GM12873 (cell line): Measurements from ENCODE around the gene COL18A1.

ENCODE experiments used
- TF ChIP-seq, protein P1 (sequence below): IDR thresholded peaks from 2 replicates; pipeline ENCODE4 v1.5.1; 2012; ENCODE audit warnings: low read depth, mild to moderate bottlenecking, moderate library complexity, low read length, control low read depth; ENCODE audit not compliant: insufficient read depth; ENCODE audit errors: missing control alignments

COL18A1 gene

GRCh38 chr21:45537111-45537745, 132.3 kb downstream of the COL18A1 start:
- TF ChIP-seq, protein P1, sequence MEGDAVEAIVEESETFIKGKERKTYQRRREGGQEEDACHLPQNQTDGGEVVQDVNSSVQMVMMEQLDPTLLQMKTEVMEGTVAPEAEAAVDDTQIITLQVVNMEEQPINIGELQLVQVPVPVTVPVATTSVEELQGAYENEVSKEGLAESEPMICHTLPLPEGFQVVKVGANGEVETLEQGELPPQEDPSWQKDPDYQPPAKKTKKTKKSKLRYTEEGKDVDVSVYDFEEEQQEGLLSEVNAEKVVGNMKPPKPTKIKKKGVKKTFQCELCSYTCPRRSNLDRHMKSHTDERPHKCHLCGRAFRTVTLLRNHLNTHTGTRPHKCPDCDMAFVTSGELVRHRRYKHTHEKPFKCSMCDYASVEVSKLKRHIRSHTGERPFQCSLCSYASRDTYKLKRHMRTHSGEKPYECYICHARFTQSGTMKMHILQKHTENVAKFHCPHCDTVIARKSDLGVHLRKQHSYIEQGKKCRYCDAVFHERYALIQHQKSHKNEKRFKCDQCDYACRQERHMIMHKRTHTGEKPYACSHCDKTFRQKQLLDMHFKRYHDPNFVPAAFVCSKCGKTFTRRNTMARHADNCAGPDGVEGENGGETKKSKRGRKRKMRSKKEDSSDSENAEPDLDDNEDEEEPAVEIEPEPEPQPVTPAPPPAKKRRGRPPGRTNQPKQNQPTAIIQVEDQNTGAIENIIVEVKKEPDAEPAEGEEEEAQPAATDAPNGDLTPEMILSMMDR = no peak

DNA sequence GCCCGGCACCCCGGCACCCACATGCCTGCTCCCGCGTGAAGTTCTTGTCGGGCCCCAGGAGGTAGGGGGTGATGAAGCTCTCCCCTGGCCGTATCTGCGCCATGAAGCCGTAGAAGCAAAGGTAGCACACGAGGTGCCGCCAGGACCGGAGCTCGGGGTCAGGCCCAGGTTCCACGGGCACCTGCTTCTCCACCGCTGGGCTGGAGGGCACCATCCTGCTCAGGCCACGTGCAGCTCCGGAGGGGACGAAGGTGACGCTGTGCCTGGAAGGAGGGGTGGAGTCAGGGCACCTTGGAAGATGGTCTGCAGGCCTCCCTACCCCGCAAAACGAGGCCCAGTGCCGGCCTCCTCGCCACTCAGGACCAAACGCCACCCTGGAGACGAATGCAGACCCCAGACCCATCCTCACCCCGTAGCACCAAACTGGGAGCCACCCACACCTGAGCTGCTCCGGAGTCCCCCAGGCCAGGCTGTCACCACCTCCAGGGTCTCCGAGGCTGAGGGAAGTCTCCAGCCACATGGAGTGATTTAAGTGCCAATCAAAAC, 132.9 kb downstream of the COL18A1 start:
- TF ChIP-seq, protein P1 = no peak

DNA sequence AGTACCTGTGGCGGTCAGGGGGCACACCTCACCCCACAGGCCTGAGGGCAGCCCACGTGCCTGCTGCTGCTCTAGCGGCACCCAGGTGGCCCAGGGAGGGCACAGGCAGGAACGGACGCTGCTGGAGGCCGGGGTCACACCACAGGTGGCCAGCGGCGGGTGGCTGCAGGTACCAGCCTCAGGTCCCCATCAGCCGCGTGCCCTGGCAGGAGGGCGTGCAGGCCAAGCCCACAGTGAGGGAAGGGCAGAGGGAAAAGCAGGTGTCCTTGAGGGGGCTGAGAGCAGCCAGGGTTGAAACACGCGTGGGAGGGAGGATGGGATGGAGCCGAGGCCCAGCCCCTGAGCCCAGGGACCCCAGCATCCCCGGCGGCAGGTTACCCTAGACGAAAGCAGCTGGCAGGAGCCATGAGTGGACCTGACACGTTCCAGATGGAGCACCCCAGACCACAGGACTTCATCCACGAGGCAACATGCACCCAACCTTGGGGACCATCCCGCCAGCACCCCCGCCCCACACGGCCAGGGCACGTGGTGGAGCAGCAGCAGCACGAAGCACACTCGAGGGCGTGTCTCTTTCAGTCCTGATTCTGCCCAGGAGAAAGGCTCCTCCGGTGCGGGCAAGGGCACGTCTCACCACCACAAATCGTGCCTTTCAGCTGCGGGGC, 133.5 kb downstream of the COL18A1 start:
- TF ChIP-seq, protein P1 = no peak

DNA sequence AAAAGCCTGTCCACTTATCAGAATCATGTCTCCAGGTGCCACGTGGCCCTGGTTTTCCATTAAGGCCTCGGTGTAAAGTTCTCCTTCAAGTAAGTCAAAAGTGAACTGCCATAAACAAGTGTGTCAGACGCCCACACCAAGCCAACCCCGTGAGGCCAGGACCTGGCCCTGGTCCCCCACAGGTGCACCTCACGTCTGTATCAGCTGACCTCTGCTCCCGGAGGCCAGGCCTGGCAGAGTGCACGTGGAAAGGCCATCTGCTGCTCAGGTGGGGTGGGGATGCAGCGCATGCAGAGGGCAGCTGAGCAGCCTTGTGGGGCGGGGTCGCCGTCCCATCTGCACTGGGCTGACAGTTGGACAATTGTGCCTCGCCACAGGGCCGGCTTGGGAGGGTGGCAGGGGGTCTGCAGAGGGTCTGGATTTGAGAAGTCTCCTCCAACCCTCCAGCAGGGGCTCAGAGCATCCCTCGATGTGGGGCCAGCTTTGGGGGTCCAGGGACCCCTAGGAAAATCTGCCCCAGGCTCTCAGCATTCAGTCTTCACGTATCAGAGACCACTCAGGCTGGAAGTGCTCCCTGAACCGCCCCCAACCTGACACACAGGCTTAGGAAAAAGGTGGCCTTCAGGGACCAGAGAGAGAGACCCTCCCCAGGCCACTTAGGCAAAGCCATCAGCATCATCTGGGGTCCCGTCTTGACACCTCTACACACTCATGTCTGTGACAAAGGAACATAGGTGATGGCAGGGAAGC, 134.3 kb downstream of the COL18A1 start:
- TF ChIP-seq, protein P1 = no peak

DNA sequence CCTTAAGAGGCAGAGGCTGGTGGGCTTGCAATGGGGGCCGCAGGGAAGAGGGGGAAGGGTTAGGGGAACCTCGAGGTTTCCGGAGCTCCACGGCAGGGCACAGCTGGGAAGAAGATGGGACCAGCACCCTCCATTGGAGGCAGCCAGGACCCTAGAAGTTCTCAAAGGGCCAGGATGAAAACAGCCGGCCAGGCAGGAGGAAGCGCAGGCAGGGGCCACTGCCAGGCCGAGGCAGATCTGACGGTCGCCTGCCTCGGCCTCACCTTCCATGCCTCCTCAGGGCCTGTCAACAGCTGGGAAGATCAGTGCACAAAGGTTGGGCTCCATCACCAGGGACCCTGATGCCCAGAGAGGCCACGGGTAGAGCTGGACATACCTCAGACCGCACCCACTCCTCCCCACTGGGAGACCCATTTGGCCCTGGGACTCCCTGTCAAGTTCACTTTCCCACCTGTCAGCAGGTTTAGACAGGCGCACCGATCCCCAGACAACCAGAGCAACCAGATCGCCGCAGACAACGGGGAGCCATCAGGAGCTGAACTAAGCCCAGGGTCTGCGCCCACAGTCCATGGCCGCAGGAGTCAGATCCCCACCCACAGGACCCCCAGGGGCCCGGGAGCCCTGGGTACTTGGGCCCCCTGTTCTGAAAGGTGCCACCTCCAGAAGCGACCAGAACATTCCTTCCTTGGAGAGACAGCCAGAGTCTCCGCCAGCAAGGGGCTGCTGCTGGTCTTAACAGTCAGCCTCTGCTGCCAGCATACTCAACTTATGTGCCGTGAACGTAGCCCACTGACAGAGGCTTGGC, 135.0 kb downstream of the COL18A1 start:
- TF ChIP-seq, protein P1 = no peak

GRCh38 chr21:45540601-45540970, 135.6 kb downstream of the COL18A1 start:
- TF ChIP-seq, protein P1 = no peak
